Pons (tissue), 1 donor: ENCODE results near the gene TENM3.
"Not testable (repeated sequence)": the region's sequence is repeated elsewhere in the genome, so short reads cannot be mapped to it uniquely, and the experiment has no call there.

Experiments
- DNase-seq: peaks from one replicate; pipeline ENCODE4 v3.0.0-alpha.2; 2016; ENCODE audit warnings: low spot score

Gene TENM3

DNA sequence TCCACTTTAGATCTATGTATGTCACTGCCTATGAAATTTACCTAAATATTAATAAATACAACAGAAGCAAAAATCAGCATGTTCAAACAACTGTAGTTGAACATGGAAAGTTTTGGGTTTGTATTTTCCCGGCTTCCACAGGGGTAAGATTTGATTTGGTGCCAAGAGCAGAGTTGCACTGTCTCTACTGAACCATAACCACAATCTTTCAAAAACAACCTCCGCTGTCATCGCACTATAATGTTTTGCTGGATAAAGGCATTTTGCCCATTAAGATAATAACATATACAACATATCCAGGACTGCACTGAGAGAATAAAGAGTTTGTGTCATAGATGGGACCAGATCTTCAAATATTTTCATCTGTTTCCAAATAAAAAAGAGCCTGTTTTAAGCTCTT lies 94.9 kb downstream of the TENM3 start:
- no peak for DNase-seq

GRCh38 chr4:182338746-182339145 lies 95.5 kb downstream of the TENM3 start:
- no peak for DNase-seq

DNA sequence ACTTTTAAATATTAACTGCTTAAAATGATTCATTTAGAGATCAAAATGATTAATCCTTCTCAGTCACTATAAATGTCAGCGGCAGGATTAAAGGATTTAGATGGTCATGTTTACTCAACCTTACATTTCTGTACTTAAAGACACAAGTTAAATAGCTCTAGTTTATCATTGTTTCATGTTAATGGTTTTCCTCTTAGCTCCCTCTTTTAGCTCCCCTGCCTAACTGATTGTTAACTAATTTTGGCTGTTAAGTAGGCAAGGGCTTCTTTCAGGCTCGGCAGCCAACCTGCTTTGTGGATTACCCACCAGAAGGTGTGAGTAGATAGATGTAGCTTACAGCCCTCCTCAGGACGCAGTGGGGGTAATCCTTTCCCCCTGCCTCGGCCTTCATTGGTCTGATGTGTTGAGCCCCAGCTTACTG lies 96.0 kb downstream of the TENM3 start:
- no peak for DNase-seq

DNA sequence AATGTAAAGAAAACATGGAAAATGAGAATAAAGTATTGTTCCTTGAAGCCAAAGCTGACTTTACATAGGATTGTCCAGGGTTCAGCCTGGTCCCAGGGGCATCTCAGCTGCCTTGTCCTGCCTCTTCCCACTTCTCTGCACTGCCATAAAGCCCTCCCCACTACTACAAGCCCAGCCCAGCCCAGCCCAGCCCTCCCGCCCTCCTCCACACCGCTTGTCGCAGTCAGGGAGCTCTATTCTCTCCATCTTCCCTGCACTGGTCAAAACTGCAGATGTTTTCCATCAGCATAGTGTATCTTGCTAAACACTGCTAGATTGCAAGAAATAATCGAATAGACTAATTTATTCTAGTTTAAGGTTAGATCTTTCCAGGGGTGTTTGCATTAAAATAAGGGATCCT lies 100.3 kb downstream of the TENM3 start:
- no peak for DNase-seq

GRCh38 chr4:182344968-182345367 lies 101.8 kb downstream of the TENM3 start:
- DNase-seq: no peak

DNA sequence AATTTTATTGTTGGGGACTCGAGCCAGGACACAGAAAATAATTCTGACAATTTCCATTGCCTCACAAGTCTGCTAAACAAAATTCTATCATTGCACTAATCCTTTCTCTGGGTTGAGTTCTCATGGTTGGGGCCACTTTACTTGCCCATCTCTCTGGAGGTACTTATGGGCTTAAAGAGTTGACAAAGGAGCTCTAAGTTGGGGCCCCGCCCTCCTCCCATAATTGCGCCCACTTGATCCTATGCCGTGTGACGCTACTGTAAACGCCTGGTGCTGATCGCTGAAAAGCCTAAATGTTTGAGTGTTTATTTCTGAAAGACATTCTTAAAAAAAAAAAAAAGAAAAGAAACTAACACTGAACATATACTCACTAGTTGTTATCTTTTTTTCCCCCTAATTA lies 103.0 kb downstream of the TENM3 start:
- no peak for DNase-seq

GRCh38 chr4:182346675-182347375 lies 103.6 kb downstream of the TENM3 start:
- no peak for DNase-seq

DNA sequence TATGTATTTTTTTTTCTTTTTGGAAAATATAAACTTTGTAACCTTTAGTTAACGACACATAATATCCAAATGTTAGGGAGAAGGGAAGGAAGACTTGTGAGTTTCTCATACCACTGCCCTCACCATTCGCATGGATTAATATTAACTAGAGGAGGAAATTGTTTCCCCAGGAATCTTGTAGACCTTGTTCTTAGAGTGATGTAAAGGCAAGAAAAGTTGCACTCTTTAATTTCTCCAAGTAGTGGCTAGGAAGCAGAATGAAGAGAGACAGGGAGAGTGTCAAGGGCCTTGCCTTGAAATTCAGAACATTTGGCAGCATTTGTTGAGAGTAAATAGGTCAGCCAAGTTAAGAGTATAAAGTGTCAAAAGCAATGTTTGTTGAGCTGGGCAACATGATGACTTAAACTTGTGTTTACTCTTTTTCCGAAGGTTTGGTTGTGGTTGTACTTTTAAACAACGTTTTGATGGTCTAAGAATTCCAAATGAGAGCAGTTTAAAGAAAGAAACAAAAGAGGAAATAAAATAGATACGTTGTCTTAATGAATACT lies 105.7 kb downstream of the TENM3 start:
- no peak for DNase-seq

GRCh38 chr4:182350041-182350440 lies 106.8 kb downstream of the TENM3 start:
- DNase-seq: no peak

DNA sequence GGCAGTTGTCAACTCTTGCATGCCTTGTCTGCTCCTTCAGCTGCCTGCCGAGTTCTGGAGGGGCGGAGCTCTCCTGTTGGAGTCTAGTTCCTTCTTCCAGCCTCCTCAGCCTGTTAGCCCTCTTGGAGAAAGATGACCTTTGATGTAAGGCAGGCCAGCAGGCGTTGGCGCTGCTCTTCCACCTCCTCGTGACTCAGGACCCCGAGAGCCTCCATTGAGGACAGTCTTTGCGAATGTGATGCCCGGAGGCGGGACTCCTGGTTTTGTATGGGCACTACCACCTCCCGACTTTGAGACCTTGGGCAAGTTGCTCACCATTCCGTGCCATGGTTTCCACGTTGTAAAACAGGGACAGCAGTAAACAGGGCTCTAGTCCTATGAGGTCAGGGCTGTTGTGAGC lies 108.3 kb downstream of the TENM3 start:
- no peak for DNase-seq

- no peak for DNase-seq
Observed at GRCh38 chr4:182354106-182354505, 110.9 kb downstream of the TENM3 start.

DNA sequence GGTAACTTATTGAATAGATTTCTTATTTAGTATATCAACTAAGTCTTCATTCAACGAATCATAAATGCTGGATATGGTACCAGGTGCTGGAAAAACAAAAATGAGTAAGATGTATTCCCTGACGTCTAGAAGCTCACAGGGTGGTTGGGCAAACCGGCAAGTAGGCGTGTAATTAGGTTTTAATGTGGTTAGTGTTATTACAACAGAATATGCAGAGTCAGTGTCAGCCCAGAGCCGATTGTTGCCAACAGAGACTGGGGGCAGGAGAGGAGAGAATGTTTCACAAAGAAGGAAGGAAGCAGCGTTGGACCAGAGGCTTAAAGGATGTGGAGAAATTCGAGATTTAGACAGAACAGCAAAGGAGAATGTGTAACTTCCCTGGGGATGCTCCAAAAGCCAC lies 111.7 kb downstream of the TENM3 start:
- no peak for DNase-seq

DNA sequence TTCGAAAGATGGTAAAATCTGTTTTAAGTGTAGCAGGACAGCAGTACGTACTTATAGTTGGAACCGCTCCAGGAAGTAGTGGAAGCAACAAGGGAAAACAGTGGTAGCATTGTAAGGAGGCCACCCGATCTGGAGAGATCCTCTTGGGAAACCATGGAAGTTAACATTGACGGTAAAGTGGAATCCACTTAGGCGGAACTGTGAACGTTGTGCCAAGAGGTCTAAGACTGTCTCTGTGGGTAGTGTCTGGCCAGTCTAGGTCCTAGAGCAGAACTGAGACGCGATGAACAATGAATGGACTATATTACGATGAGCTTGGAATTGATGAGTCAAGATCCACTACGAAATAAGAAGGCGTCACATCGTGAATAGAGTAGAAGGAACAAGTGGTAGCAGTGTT lies 124.0 kb downstream of the TENM3 start:
- peak; percentile 11 for DNase-seq

GRCh38 chr4:182369211-182369610 lies 126.0 kb downstream of the TENM3 start:
- DNase-seq: no peak

DNA sequence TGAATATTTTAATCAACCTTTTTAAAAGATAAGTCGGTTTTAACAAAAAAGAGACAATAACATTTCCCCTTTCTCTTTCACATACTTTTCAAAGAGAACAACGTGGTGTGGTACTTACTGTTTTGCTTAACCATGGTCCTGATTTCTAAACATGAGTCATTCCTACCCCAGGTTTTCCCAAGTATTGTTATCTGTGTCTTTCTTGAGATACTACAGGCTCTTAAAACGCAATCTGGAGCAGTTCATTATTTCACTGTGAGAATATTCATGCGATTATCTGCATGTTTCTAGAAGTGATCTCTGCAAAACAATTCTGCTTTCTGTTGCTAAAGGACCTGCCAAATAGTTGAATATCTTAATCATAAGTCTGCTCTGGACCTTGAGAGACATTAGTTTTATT lies 127.3 kb downstream of the TENM3 start:
- DNase-seq: no peak

- DNase-seq: no peak
Observed at GRCh38 chr4:182380771-182381181, 137.6 kb downstream of the TENM3 start.

DNA sequence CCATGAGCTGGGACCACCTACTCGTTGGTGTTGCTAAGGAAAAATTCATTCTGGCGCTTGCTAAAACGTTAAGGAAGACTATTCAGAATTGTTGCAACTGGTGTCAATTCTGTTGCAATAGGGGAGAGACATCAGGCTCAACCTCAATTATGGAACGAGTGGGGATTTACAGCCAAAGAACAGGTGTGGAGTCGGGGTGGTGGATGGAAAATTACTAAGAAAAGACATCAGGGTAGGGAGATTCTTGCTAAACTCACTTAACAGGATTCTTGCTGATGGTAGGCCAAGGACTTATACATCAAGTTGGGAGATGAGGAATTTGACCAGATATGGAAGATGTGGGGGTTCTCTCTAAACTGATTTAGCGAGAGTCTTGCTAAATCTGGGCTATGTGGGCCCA lies 139.7 kb downstream of the TENM3 start:
- DNase-seq: no peak

DNA sequence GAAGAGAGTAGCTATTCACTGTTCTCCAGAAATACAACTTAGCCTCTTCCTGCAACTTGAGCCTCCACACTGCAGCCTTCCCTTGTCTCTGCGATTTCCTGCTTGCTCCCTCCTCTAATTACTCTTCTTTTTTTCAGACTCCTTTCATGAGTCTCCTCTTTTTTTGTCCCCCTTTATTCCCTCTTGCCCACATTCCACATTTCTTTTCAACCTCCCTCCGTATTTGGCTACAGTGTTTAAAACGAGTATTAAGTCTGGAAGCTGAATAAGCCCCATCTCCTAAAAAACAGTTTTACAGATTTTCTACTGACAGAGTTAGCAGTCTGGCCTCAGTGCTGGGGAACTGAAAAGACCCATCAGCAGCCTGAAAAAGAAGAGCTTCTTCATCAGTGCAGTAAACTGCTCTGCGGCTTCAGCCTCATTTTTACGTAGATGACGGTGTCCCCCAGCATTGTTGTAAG lies 141.5 kb downstream of the TENM3 start:
- no peak for DNase-seq

DNA sequence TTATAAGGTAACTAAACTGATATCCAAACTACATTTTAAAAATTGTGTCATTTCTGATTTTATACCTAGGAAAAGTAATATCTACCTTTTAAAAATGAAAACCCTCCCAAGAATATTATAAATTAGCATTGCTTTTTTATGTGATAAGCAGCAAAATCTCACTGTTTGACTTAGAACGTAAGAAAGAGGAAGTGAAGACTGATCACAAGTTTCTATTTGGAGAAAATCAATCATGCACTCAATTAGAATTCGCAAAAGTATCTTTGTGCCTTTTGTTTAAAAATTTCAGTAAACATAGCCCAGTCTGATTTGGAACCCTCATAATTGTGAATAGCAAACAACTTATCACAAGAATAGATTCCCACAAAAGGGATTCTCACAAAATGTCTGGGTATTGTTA lies 142.7 kb downstream of the TENM3 start:
- no peak for DNase-seq

DNA sequence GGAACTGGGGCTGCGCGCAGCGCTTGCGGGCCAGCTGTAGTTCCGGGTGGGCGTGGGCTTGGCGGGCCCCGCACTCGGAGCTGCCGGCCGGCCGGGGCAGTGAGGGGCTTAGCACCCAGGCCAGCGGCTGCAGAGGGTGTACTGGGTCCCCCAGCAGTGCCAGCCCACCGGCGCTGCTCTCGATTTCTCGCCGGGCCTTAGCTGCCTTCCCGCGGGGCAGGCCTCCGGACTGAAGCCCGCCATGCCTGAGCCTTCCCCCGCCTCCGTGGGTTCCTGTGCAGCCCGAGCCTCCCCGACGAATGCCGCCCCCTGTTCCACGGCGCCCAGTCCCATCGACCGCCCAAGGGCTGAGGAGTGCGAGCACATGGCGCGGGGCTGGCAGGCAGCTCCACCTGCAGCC lies 143.4 kb downstream of the TENM3 start:
- not testable (repeated sequence) for DNase-seq

- no peak for DNase-seq
Observed at GRCh38 chr4:182391111-182391684, 148.0 kb downstream of the TENM3 start.

DNA sequence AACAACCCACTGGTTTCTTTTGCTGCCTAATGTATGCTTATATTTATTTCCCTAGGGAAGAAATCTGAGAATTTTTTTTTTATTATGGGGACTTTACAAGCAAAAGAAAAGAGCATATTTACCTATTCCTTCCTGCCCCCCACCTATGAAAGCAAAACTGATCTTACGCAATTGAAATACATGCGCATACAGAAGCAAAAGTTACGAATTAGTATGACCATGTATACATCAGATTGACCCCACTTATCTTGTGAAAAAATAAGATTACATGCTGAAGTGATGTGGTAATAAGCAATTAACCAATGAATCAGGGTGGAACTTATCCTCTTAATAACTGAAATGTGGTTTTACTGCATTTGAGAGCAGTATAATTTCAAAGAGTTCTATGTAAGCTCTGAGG lies 151.0 kb downstream of the TENM3 start:
- no peak for DNase-seq

GRCh38 chr4:182400081-182400480 lies 156.9 kb downstream of the TENM3 start:
- no peak for DNase-seq

GRCh38 chr4:182400790-182401189 lies 157.6 kb downstream of the TENM3 start:
- DNase-seq: no peak
